Activated naive CD8-positive, alpha-beta T cell treated with anti-CD3 and anti-CD28 coated beads, Interleukin-2, amount 50 U/mL, for 24 hours (primary cell): ENCODE data around the gene ZNF629.

Source experiments
- ATAC-seq: fragments of 150-1000 bp; cut with Tn5 transposase; one replicate; pipeline ENCODE4 v1.10.0; 2021
- DNase-seq: peaks from one replicate; pipeline ENCODE4 v3.0.0; 2021
- H3K27ac Mint-ChIP-seq: one replicate; pipeline ENCODE4 v1.8.0; 2021; ENCODE audit warnings: mild to moderate bottlenecking, mixed read lengths
- H3K27me3 Mint-ChIP-seq: one replicate; pipeline ENCODE4 v1.8.0; 2021; ENCODE audit warnings: mixed read lengths
- H3K36me3 Mint-ChIP-seq: one replicate; pipeline ENCODE4 v1.8.0; 2021; ENCODE audit warnings: low read depth, mixed read lengths
- H3K4me1 Mint-ChIP-seq: one replicate; pipeline ENCODE4 v1.8.0; 2021; ENCODE audit warnings: mixed read lengths
- H3K4me3 Mint-ChIP-seq: one replicate; pipeline ENCODE4 v1.8.0; 2021; ENCODE audit warnings: mild to moderate bottlenecking, moderate library complexity, mixed read lengths
- H3K9me3 Mint-ChIP-seq: one replicate; pipeline ENCODE4 v1.8.0; 2021; ENCODE audit warnings: mixed read lengths

The ZNF629 gene

DNA sequence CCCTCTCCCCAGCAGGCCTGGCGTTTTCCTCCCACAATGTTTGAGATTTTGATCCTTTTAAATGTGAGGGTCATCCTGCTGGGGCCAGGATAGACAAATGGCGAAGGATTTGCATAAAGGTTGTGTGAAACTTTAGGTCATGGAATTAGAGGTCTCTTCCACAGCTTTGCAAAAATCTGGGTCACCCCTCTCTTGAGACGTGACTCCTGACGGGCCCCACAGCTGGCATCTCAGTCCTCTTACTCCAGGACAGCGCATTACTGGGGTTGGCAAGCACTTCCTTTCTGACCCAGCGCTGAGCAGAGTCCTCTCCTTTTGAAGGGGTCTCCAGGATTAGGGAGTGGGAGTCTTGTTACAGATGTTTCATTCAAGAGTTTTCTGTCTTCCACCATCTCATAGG, 7.4 kb downstream of the ZNF629 start:
- H3K27ac Mint-ChIP-seq: no peak overlapping the region
- ATAC-seq (no peak), DNase-seq (no peak)
- H3K9me3 Mint-ChIP-seq: no peaks in the 10 kb centered on the region
- no peaks in the 10 kb centered on the region for H3K27me3 Mint-ChIP-seq
- H3K4me1 Mint-ChIP-seq: peaks cover 17% of the 10 kb centered on the region
- peaks cover 9% of the 10 kb centered on the region for H3K36me3 Mint-ChIP-seq
- no peak overlapping the region for H3K4me3 Mint-ChIP-seq

DNA sequence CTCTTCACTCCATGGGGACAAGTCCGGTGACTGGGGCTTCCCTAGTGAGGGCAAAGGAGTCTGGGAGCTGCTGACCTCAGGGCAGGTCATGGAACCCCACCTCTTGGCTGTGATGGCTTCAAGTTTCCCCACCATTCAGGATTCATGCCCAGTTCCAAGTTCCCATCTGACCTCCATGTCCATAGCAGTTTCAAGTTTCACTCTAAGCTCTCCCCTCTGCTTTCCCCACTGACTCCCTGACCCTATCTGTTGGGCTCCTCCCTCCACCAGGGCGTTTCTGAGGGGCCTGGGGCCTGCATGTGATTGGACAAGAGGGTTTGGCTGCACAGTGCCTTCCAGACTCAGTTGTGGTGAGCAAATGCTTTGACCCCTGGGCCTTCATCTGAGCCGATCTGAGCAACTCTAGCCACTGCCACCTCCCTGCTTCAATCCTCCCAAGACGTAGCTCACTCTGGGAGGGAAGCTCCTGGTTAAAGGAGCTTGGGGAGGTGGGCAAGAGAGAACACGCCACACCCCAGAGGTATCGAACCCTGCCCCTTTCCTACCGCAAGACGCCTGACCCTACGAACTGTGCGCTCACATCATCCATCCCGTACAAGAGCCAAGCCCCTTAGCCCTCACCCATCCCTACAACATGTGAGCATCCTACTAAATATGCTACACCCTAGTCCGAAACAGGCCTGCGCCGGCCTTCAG, 8.3 kb downstream of the ZNF629 start:
- peaks cover 21% of the 10 kb centered on the region for H3K4me1 Mint-ChIP-seq
- DNase-seq: no peak
- no peak for ATAC-seq
- no peak overlapping the region for H3K27ac Mint-ChIP-seq
- no peak overlapping the region for H3K4me3 Mint-ChIP-seq
- H3K9me3 Mint-ChIP-seq: no peaks in the 10 kb centered on the region
- peaks cover 9% of the 10 kb centered on the region for H3K36me3 Mint-ChIP-seq
- no peaks in the 10 kb centered on the region for H3K27me3 Mint-ChIP-seq

DNA sequence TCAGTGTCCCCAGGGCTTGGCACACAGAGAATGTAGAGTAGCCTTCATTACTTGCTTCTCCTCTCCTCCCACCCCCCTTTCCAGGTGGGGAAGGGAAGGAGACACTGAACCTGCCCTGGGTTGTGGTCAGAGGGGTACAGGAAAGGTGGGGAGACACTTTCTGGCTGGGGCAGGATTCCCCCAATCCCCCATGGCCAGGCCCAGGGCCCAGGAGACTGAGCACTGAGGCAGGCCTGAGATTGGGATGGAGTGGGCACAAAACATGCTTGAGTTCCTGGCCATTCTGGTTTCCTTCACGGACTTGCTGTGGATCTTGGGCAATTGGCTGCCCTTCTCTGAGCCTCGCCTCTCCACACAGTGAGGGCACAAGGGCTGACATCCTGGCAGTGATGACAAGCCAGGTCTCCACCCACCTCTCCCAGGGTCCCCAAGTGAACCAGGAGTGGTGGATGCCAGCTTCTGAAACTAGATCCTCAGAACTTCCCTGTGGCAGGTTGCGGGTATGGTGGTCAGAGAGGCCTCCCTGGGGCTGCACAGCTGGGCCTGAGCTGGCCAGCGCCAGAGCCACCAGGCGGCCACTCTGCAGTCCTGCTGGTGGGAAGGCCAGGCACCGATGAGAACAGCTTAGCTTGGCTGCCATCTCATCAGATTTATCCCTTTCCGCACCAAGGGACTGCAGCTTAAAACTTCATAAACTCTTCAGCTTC, 9.3 kb downstream of the ZNF629 start:
- Mint-ChIP-seq H3K36me3 (peaks cover 15% of the 10 kb centered on the region), H3K27me3 (no peaks in the 10 kb centered on the region), H3K27ac (peak overlapping the region; percentile 97), H3K4me1 (peaks cover 25% of the 10 kb centered on the region), H3K9me3 (no peaks in the 10 kb centered on the region), H3K4me3 (peak overlapping the region; percentile 93)
- ATAC-seq (no peak), DNase-seq (no peak)

DNA sequence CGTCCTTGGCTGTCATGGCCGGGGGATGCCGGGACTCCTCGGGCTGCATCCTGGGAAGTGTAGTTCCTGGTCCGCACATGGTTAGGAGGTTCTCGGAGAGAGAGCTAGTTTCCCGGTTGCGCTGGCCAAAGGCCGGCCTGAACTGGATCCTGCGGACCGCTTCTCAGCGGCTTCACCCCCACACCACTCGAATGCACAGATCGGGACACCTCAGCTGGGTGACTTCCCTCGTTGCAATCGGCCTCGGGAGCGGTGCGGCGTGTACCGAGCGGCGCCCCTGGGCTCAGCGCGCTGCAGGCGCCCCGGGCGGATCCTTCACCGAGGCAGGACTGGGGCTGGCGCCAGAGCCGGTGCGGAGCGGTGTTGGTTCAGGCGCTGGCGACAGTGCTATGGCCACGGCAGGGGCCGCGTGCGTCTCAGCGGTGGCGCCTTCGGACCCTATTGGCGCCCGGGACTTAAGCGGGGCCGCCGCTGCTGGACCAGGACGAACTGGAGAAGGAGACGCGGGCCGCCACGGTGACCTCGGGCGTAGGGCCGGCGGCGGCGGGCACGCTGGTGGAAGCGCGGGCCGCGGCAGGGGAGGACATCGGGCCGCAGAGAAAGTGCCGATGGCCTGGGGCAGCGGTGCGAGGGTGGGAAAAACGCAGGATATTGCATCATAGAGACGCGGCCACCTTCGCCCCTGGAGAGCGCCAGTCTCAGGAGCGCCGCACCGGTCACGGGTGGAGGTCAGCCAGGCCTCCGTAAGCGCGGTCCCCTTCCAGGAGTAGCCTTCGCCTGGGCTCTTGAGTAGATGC, 11.4 kb downstream of the ZNF629 start:
- Mint-ChIP-seq H3K27me3 (no peaks in the 10 kb centered on the region), H3K27ac (peak overlapping the region; percentile 97), H3K9me3 (no peaks in the 10 kb centered on the region), H3K4me1 (peaks cover 25% of the 10 kb centered on the region), H3K4me3 (peak overlapping the region; percentile 93), H3K36me3 (peaks cover 28% of the 10 kb centered on the region)
- DNase-seq (peak; percentile 74), ATAC-seq (peak; percentile 76)

DNA sequence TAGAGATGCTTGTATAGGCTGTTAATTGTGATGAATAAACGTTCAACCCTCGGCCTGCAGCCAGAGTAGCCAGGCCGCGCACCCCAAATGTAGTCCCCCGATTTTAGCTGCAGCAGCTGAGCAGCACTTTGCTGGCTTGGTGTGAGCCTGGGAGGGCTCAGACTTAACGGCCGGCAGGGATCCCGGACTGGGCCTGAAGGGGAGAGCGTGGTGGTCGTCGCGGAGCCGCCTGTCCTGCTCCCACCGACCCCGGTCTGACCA, 11.9 kb downstream of the ZNF629 start:
- Mint-ChIP-seq H3K4me3 (peak overlapping the region; percentile 93), H3K27me3 (no peaks in the 10 kb centered on the region), H3K9me3 (no peaks in the 10 kb centered on the region), H3K27ac (peak overlapping the region; percentile 97), H3K4me1 (peaks cover 25% of the 10 kb centered on the region), H3K36me3 (peaks cover 30% of the 10 kb centered on the region)
- DNase-seq (no peak), ATAC-seq (no peak)

DNA sequence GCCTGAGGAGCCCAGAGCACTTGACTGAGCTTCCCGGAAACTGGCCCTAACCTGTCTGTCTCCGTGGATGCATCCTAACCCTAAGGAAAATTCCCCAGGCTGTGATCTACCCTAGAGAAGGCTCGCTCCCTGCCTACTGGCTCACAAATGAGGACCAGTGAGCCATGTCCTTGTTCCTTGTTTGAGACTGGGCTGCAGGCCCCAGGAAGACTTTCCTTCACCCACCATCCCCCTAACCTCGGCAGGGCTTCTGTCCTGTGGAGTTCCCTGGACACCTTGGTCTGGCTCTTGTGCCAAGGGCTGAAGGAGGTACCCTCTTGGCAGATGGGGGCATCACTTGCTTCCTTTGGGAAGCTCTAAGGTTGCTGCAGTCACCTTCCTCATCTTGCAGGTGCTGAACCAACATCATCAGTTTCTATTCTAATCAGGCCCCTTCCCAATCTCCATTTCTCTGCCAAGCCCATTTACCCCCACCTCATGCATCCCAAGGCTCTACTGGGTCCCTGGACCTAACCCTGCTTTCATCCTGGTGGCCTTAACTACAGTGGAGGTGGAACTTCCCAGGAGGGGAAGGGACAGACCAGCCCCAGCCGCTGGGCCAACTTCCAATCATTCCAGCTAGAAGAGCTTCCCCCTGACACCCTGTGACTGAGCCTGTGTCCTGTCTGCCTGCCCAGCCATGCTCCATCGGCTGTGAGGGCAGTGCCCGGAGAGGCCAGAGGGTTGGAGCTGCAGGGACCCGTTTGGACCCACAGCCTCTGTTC, 12.5 kb downstream of the ZNF629 start:
- Mint-ChIP-seq H3K36me3 (peaks cover 31% of the 10 kb centered on the region), H3K27ac (peak overlapping the region; percentile 97)
- no peak for ATAC-seq

DNA sequence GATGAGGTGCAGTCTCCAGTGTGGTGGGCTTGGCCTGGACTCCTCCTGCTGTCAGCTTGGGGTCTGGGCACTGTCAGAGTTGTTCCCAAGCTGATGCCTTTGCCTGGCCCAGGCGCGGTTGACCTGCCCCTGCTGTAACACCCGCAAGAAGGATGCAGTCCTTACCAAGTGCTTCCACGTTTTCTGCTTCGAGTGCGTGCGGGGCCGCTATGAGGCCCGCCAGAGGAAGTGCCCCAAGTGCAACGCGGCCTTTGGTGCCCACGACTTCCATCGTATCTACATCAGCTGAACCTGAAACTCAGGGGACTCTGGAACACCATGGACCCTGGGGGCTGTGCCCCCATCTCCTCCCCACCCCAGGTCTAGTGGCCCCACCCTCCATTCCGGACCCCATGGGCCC, 13.2 kb downstream of the ZNF629 start:
- H3K9me3 Mint-ChIP-seq: no peaks in the 10 kb centered on the region
- peaks cover 36% of the 10 kb centered on the region for H3K36me3 Mint-ChIP-seq
- no peaks in the 10 kb centered on the region for H3K27me3 Mint-ChIP-seq
- H3K4me3 Mint-ChIP-seq: no peak overlapping the region
- no peak for ATAC-seq
- H3K27ac Mint-ChIP-seq: no peak overlapping the region
- no peak for DNase-seq
- peaks cover 25% of the 10 kb centered on the region for H3K4me1 Mint-ChIP-seq

More for the DNA sequence above, 12.5 kb downstream of the ZNF629 start:
- Mint-ChIP-seq H3K4me1 (peaks cover 25% of the 10 kb centered on the region), H3K9me3 (no peaks in the 10 kb centered on the region), H3K27me3 (no peaks in the 10 kb centered on the region), H3K4me3 (peak overlapping the region; percentile 93)
- DNase-seq: no peak

DNA sequence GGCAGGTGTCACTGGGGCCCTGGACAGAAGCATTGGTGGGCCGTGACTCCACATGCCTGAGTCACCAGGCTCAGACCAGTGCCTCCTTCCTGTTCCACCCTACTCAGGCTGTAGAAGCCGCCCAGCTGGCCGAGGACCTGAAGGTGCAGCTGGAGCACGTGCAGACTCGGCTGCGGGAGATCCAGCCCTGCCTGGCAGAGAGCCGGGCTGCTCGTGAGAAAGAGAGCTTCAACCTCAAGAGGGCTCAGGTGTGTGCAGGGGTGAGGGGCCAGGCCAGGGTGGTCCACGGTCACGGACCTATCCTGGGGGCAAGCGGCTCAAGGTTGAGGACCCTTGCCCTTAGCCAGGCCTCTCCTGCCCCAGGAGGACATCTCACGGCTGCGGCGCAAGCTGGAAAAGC, 15.3 kb downstream of the ZNF629 start:
- no peaks in the 10 kb centered on the region for H3K27me3 Mint-ChIP-seq
- peaks cover 17% of the 10 kb centered on the region for H3K4me1 Mint-ChIP-seq
- H3K9me3 Mint-ChIP-seq: no peaks in the 10 kb centered on the region
- peaks cover 45% of the 10 kb centered on the region for H3K36me3 Mint-ChIP-seq
- DNase-seq (no peak), ATAC-seq (no peak)
- no peak overlapping the region for H3K4me3 Mint-ChIP-seq
- H3K27ac Mint-ChIP-seq: no peak overlapping the region

DNA sequence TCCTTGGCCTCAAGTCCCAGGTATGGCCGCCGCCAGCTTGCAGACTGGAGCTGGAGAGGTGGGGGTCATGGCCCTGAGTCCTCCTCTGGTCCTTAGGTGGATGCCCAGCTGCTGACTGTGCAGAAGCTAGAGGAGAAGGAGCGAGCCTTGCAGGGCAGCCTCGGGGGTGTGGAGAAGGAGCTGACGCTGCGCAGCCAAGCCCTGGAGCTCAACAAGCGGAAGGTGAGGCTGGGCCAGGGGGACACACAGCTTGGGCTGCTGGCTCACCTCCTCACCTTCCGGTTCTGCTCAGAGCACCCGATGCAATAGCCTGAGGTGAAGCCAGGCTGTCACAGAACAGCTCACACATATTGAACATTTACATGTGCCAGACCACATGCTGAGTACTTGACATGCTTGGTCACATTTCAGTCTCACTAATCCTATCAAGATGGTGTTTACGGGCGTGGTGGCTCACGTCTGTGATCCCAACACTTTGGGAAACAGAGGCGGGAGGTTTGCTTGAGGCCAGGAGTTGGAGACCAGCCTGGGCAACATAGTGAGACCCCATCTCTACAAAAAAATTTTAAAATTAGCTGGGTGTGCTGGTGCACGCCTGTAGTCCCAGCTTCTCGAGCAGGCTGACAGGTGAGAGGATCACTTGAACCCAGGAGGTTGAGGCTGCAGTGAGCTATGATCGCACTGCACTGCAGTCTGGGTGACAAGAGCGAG, 17.5 kb downstream of the ZNF629 start:
- ATAC-seq: no peak
- Mint-ChIP-seq H3K36me3 (peaks cover 55% of the 10 kb centered on the region), H3K27me3 (no peaks in the 10 kb centered on the region), H3K4me3 (no peak overlapping the region), H3K4me1 (peaks cover 7% of the 10 kb centered on the region), H3K27ac (no peak overlapping the region), H3K9me3 (no peaks in the 10 kb centered on the region)
- no peak for DNase-seq

DNA sequence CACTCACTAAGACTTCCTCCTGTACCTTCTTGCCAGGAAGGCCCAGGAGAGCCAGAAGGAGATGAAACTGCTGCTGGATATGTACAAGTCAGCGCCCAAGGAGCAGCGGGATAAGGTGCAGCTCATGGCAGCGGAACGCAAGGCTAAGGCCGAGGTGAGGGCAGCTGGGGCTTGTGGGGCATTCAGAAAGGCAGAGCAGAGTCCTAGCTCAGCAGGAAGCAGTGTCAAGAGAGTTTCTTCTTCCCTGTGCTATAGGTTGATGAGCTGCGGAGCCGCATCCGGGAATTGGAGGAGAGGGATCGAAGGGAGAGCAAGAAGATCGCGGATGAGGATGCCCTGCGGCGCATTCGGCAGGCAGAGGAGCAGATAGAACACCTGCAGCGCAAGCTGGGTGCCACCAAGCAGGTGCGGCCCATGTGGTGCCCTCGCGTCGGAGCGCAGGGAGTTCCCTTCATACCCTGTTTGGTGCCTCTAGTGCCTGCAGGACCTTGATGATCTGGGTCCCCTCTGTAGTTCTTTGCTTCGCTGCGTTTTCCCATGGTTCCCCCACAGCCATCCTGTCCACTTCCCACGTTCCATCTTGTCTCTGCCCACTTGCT, 18.3 kb downstream of the ZNF629 start:
- no peak overlapping the region for H3K4me3 Mint-ChIP-seq
- peaks cover 6% of the 10 kb centered on the region for H3K4me1 Mint-ChIP-seq
- no peaks in the 10 kb centered on the region for H3K9me3 Mint-ChIP-seq
- no peaks in the 10 kb centered on the region for H3K27me3 Mint-ChIP-seq
- DNase-seq (no peak), ATAC-seq (no peak)
- no peak overlapping the region for H3K27ac Mint-ChIP-seq
- H3K36me3 Mint-ChIP-seq: peaks cover 58% of the 10 kb centered on the region

DNA sequence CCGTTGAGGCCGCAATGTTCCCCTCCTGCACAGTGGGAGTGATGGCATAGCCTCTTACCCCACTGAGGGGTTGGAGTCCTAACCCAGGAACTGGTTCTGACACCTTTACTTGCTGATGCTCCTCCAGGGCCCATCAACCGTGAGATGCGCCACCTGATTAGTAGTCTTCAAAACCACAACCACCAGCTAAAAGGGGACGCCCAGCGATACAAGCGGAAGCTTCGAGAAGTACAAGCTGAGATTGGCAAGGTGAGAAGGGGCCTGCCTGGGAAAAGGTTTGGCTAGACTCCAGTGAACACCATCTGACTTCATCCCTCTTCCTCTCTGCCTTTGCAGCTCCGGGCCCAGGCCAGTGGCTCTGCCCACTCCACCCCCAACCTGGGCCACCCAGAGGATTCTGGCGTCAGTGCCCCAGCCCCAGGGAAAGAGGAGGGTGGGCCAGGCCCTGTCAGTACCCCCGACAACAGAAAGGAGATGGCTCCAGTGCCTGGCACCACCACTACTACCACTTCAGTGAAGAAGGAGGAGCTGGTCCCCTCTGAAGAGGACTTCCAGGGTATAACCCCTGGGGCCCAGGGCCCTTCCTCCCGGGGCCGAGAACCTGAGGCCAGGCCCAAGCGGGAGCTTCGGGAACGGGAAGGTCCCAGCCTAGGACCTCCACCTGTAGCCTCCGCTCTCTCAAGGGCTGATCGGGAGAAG, 19.1 kb downstream of the ZNF629 start:
- no peak for DNase-seq
- no peaks in the 10 kb centered on the region for H3K9me3 Mint-ChIP-seq
- ATAC-seq: no peak
- no peak overlapping the region for H3K27ac Mint-ChIP-seq
- H3K27me3 Mint-ChIP-seq: no peaks in the 10 kb centered on the region
- peaks cover 60% of the 10 kb centered on the region for H3K36me3 Mint-ChIP-seq
- H3K4me1 Mint-ChIP-seq: peaks cover 10% of the 10 kb centered on the region
- no peak overlapping the region for H3K4me3 Mint-ChIP-seq

DNA sequence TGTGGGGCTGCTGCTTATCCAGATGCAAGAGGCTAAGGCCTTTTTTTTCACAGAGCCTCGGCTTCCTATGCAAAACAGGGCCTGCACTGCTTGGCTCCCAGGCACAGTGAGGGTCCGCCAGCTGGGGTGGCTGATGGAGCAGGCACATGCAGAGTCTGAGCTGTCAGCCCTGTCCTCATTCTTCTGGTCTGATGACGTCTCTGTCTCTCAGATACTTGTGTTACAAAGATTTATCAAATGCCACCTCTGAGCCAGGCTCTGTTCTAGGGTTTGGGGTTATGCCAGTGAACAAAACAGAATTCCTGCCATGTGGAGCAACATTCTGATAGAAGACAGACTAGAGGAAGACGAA, 20.1 kb downstream of the ZNF629 start:
- H3K36me3 Mint-ChIP-seq: peaks cover 54% of the 10 kb centered on the region
- H3K9me3 Mint-ChIP-seq: no peaks in the 10 kb centered on the region
- no peaks in the 10 kb centered on the region for H3K27me3 Mint-ChIP-seq
- no peak overlapping the region for H3K4me3 Mint-ChIP-seq
- H3K27ac Mint-ChIP-seq: peak overlapping the region; percentile 35
- ATAC-seq (no peak), DNase-seq (no peak)
- peaks cover 15% of the 10 kb centered on the region for H3K4me1 Mint-ChIP-seq

DNA sequence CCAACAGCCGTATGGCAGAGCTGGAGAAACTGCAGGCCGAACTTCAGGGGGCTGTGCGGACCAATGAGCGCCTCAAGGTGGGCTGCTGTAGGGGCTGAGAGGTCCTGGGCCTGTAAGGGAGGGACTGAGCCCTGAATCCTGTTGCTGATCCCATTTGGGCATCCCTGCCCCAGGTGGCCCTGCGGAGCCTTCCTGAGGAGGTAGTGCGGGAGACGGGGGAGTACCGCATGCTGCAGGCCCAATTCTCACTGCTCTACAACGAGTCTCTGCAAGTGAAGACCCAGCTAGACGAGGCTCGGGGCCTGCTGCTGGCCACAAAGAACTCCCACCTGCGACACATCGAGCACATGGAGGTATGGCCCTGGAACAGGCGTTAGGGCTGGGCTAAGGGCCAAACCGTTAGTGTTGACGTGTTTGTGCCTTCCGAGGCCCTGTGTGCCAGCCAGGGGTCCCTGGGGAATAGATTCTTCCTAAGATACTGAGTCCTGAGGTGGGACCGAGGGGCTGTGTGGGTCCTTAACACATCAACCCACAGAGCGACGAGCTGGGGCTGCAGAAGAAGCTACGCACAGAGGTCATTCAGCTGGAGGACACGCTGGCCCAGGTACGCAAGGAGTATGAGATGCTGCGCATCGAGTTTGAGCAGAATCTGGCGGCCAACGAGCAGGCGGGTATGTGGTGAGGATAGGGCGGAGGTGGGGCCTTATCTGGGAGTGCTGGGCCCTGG, 20.6 kb downstream of the ZNF629 start:
- Mint-ChIP-seq H3K36me3 (peaks cover 51% of the 10 kb centered on the region), H3K27me3 (no peaks in the 10 kb centered on the region), H3K9me3 (no peaks in the 10 kb centered on the region), H3K4me1 (peaks cover 18% of the 10 kb centered on the region), H3K4me3 (no peak overlapping the region), H3K27ac (no peak overlapping the region)
- ATAC-seq (no peak), DNase-seq (no peak)
